Activated naive CD4-positive, alpha-beta T cell treated with anti-CD3 and anti-CD28 coated beads, Interleukin-2, amount 10 ng/mL, durations not matched to agents 7 days and 5 days (primary cell): Measurements from ENCODE around the gene NME2.

ENCODE experiments used
- CTCF ChIA-PET: fragments of 350-600 bp; sonication (Branson Sonifier 250); formaldehyde crosslinking; loops from one replicate; lab custom pipeline; 2021; ENCODE audit warnings: antibody characterized with exemption; lab: Charles Lee
- DNase-seq: peaks from one replicate; pipeline ENCODE4 v3.0.0-alpha.2; 2020
- H3K27ac Mint-ChIP-seq: one replicate; pipeline ENCODE4 v1.8.0; 2021; ENCODE audit warnings: mild to moderate bottlenecking, moderate library complexity, mixed read lengths
- H3K27me3 Mint-ChIP-seq: one replicate; pipeline ENCODE4 v1.8.0; 2021; ENCODE audit warnings: mild to moderate bottlenecking, mixed read lengths
- H3K36me3 Mint-ChIP-seq: one replicate; pipeline ENCODE4 v1.8.0; 2021; ENCODE audit warnings: mixed read lengths
- H3K4me1 Mint-ChIP-seq: one replicate; pipeline ENCODE4 v1.8.0; 2021; ENCODE audit warnings: mixed read lengths
- H3K4me3 Mint-ChIP-seq: one replicate; pipeline ENCODE4 v1.8.0; 2021; ENCODE audit warnings: mild to moderate bottlenecking, moderate library complexity, mixed read lengths
- H3K9me3 Mint-ChIP-seq: one replicate; pipeline ENCODE4 v1.8.0; 2021; ENCODE audit warnings: mixed read lengths

Gene NME2

DNA sequence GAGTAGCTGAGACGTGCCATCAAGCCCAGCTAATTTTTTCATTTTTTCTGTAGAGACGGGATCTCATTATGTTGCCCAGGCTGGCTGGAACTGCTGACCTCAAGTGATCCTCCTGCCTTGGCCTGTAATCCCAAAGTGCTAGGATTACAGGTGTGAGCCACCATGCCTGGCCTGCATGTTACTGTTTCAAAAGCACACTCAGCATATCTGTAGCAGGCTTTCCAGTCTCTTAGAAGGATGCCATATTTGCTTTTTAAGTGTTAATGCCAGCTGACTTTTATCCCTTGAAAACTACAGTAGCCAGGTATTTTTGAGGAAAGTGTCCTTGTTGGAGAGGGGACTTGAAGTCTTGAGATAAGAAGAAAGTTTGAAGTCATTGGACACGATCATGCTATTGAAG, 30.3 kb upstream of the NME2 start:
- peaks cover 7% of the 10 kb centered on the region for H3K4me1 Mint-ChIP-seq
- H3K4me3 Mint-ChIP-seq = no peak overlapping the region
- H3K36me3 Mint-ChIP-seq = no peaks in the 10 kb centered on the region
- DNase-seq = no peak
- peaks cover 14% of the 10 kb centered on the region for H3K27me3 Mint-ChIP-seq
- H3K27ac Mint-ChIP-seq = no peak overlapping the region
- H3K9me3 Mint-ChIP-seq = peaks cover 2% of the 10 kb centered on the region
- CTCF ChIA-PET = interaction anchor here (0.6 kb wide), 1 partner anchor 280 kb away, joined by 3 read pairs; no protein-coding TSS in a partner anchor

- H3K9me3 Mint-ChIP-seq = no peaks in the 10 kb centered on the region
- CTCF ChIA-PET = interaction anchor here (0.6 to 1.3 kb wide), 2 partner anchors 11 to 186 kb away, joined by 3 to 4 read pairs; partner anchors contain the start of gene NME1
- H3K4me3 Mint-ChIP-seq = no peak overlapping the region
- peaks cover 7% of the 10 kb centered on the region for H3K27me3 Mint-ChIP-seq
- no peak for DNase-seq
- H3K4me1 Mint-ChIP-seq = no peaks in the 10 kb centered on the region
- no peaks in the 10 kb centered on the region for H3K36me3 Mint-ChIP-seq
- no peak overlapping the region for H3K27ac Mint-ChIP-seq
Measured at GRCh38 chr17:51142597-51142996, 23.6 kb upstream of the NME2 start.

DNA sequence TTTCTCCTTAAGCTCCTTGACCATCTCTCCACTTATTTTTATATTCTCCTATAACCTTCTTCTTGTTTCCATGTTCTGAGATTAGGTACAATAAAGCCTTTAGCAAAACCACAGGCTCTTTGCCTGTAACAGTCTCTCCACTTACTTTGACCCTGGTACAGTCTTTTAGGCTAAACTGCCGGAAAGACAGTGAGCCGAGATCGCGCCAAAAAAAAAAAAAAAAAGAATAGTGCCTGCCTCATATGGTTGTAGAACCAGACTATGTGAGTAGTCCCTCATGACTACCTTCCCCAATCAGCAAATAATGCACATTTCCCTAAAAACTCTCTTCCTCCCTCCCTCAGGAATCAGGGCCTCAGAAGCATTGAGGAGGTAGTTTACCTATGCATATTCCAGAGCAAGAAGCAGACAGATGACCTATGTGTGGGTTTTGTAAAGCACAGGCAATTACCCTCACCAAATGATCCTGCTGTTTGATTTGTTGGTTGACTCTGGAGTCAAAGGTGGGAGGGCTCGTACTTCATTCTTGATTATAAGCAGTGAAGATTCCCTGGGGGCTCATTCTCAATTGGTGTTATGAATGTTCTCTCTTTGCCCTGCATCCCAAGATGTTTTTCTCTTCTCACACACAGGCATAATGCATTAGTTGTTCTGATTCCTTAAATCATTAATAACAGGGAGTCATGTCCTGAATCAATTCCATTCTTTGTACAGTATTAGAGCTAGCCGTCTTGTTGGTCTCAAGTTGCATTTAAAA, 21.8 kb upstream of the NME2 start:
- Mint-ChIP-seq H3K36me3 (no peaks in the 10 kb centered on the region), H3K4me3 (no peak overlapping the region), H3K27ac (no peak overlapping the region), H3K9me3 (no peaks in the 10 kb centered on the region), H3K27me3 (peaks cover 3% of the 10 kb centered on the region), H3K4me1 (no peaks in the 10 kb centered on the region)
- DNase-seq = no peak
- CTCF ChIA-PET = no interaction called here

- DNase-seq = no peak
- CTCF ChIA-PET = interaction anchor here (0.7 to 1.4 kb wide), 2 partner anchors 64 to 147 kb away, joined by 3 to 6 read pairs; no protein-coding TSS in a partner anchor
- Mint-ChIP-seq H3K27ac (no peak overlapping the region), H3K36me3 (no peaks in the 10 kb centered on the region), H3K4me3 (no peak overlapping the region), H3K4me1 (no peaks in the 10 kb centered on the region), H3K27me3 (peaks cover 3% of the 10 kb centered on the region), H3K9me3 (no peaks in the 10 kb centered on the region)
Measured at GRCh38 chr17:51147650-51148049, 18.6 kb upstream of the NME2 start.

DNA sequence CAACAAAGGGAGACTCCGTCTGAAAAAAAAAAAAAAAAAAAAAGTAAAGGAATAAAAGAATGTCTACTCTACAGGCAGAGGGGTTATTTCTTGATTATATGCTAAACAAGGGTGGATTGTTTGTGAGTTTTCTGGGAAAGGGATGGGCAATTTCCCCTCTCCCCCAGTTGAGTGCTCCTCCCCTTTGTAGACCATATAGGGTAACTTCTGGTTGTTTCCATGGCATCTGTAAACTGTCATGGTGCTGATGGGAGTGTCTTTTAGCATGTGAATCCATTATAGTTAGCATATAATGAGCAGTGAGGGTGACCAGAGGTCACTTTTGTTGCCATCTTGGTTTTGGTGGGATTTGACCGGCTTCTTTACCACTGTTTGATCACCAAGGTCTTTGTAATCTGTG, 17.0 kb upstream of the NME2 start:
- CTCF ChIA-PET = no interaction called here
- Mint-ChIP-seq H3K27me3 (peaks cover 3% of the 10 kb centered on the region), H3K4me1 (no peaks in the 10 kb centered on the region)

GRCh38 chr17:51150932-51151331, 15.3 kb upstream of the NME2 start:
- Mint-ChIP-seq H3K9me3 (no peaks in the 10 kb centered on the region), H3K36me3 (peaks cover 6% of the 10 kb centered on the region), H3K4me3 (no peak overlapping the region), H3K4me1 (peaks cover 4% of the 10 kb centered on the region), H3K27me3 (peaks cover 3% of the 10 kb centered on the region), H3K27ac (no peak overlapping the region)
- DNase-seq = no peak
- CTCF ChIA-PET = interaction anchor here (0.6 to 3.9 kb wide), 2 partner anchors 148 to 337 kb away, joined by 5 to 82 read pairs; no protein-coding TSS in a partner anchor

More for the DNA sequence above, 17.0 kb upstream of the NME2 start:
- H3K4me3 Mint-ChIP-seq = no peak overlapping the region
- H3K9me3 Mint-ChIP-seq = no peaks in the 10 kb centered on the region
- no peaks in the 10 kb centered on the region for H3K36me3 Mint-ChIP-seq
- DNase-seq = no peak
- H3K27ac Mint-ChIP-seq = no peak overlapping the region

- no peaks in the 10 kb centered on the region for H3K27me3 Mint-ChIP-seq
- H3K4me3 Mint-ChIP-seq = no peak overlapping the region
- DNase-seq = no peak
- H3K9me3 Mint-ChIP-seq = no peaks in the 10 kb centered on the region
- peaks cover 6% of the 10 kb centered on the region for H3K4me1 Mint-ChIP-seq
- peaks cover 15% of the 10 kb centered on the region for H3K36me3 Mint-ChIP-seq
- CTCF ChIA-PET = interaction anchor here (0.6 to 3.9 kb wide), 22 partner anchors 9 to 370 kb away, joined by 3 to 82 read pairs (median 5); partner anchors contain the start of gene SPAG9
- H3K27ac Mint-ChIP-seq = no peak overlapping the region
Measured at GRCh38 chr17:51152766-51153209, 13.4 kb upstream of the NME2 start.

DNA sequence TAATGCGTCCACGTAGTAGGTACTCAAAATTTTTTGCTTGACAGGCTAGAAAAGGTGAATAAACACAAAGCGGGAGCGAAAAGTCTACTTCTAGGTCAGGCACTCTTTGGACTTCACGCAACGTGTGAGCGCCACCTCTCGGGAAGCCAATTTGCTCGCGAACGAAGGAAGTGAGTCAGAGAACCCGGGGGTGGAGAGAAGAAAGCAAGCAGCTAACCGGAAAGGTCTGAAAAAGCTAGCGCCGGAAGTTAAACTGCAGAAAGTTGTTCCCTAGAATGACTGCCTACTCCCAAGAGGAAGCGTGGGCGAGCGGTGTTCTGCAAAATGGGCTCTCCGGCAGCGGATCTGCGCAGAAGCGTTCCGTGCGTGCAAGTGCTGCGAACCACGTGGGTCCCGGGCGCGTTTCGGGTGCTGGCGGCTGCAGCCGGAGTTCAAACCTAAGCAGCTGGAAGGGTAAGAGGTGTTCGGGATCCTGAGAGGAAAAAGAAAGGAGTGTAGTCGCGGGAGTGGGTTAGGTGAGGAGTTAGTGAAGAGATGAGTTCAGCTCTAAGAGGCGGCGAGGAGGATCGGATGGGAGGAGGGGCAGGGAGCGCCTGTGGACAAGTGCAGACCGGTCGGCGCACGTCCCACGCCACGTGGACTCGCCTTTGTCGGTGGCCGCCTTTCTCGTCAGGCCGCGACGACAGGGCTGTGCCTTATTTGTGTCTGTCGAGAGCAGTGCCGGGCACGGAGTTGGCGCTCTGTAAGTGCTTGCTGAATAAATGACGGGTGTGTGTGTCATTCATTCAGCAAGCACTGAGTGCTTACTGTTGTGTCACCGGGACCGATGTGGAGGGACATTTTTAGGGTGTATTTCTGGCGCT, 12.8 kb upstream of the NME2 start, which contains the start of gene NME1:
TSS of gene NME1 (plus strand) at position 350 of the 863 bp plus-strand sequence. CDS start 2,096 bp downstream, outside the sequence.
- CTCF ChIA-PET = interaction anchor here (0.6 to 3.9 kb wide), 26 partner anchors 9 to 371 kb away, joined by 3 to 82 read pairs (median 4); partner anchors contain the start of gene SPAG9
- Mint-ChIP-seq H3K27ac (no peak within 1 kb of the TSS), H3K27me3 (no peaks in the 10 kb centered on the region), H3K4me3 (no peak within 1 kb of the TSS), H3K9me3 (no peaks in the 10 kb centered on the region), H3K36me3 (peaks cover 17% of the 10 kb centered on the region), H3K4me1 (peaks cover 6% of the 10 kb centered on the region)
- peak; percentile 97 for DNase-seq

- H3K27ac Mint-ChIP-seq = no peak overlapping the region
- CTCF ChIA-PET = interaction anchor here (1.0 to 3.9 kb wide), 4 partner anchors 15 to 371 kb away, joined by 3 to 82 read pairs (median 4); partner anchors contain the start of gene SPAG9
- H3K36me3 Mint-ChIP-seq = peaks cover 18% of the 10 kb centered on the region
- no peak for DNase-seq
- no peaks in the 10 kb centered on the region for H3K27me3 Mint-ChIP-seq
- no peak overlapping the region for H3K4me3 Mint-ChIP-seq
- peaks cover 10% of the 10 kb centered on the region for H3K4me1 Mint-ChIP-seq
- no peaks in the 10 kb centered on the region for H3K9me3 Mint-ChIP-seq
Measured at GRCh38 chr17:51154176-51154575, 12.0 kb upstream of the NME2 start.

DNA sequence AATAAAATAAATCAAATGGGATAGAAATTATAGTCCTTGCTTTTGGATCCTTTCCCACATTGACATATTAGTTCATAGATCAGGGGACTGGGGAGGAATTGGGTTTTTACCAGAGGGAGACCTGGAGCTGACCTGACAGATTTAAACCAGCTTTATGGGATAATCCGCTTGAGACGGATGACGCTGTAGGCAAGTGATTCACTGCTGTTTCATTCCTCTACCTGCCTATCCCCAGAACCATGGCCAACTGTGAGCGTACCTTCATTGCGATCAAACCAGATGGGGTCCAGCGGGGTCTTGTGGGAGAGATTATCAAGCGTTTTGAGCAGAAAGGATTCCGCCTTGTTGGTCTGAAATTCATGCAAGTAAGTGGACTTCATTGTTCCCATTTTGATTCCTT, 10.8 kb upstream of the NME2 start:
- no peaks in the 10 kb centered on the region for H3K27me3 Mint-ChIP-seq
- H3K36me3 Mint-ChIP-seq = peaks cover 24% of the 10 kb centered on the region
- CTCF ChIA-PET = interaction anchor here (0.7 to 2.0 kb wide), 4 partner anchors 10 to 303 kb away, joined by 3 to 6 read pairs (median 4); no protein-coding TSS in a partner anchor
- H3K4me1 Mint-ChIP-seq = peaks cover 10% of the 10 kb centered on the region
- peak overlapping the region; percentile 13 for H3K4me3 Mint-ChIP-seq
- H3K27ac Mint-ChIP-seq = no peak overlapping the region
- no peaks in the 10 kb centered on the region for H3K9me3 Mint-ChIP-seq
- DNase-seq = no peak

GRCh38 chr17:51159604-51160003, 6.6 kb upstream of the NME2 start:
- Mint-ChIP-seq H3K27me3 (no peaks in the 10 kb centered on the region), H3K4me3 (no peak overlapping the region), H3K27ac (no peak overlapping the region), H3K36me3 (peaks cover 40% of the 10 kb centered on the region), H3K9me3 (no peaks in the 10 kb centered on the region), H3K4me1 (peaks cover 14% of the 10 kb centered on the region)
- CTCF ChIA-PET = no interaction called here
- no peak for DNase-seq

GRCh38 chr17:51161541-51161940, 4.7 kb upstream of the NME2 start:
- Mint-ChIP-seq H3K36me3 (peaks cover 39% of the 10 kb centered on the region), H3K4me3 (no peak overlapping the region), H3K9me3 (no peaks in the 10 kb centered on the region), H3K27ac (no peak overlapping the region), H3K27me3 (peaks cover 4% of the 10 kb centered on the region), H3K4me1 (peaks cover 19% of the 10 kb centered on the region)
- no peak for DNase-seq
- CTCF ChIA-PET = interaction anchor here (1.0 to 1.6 kb wide), 3 partner anchors 8 to 388 kb away, joined by 3 to 5 read pairs (median 3); partner anchors contain the start of gene NME1

- Mint-ChIP-seq H3K27me3 (peaks cover 4% of the 10 kb centered on the region), H3K4me3 (peak overlapping the region; percentile 96), H3K36me3 (peaks cover 43% of the 10 kb centered on the region), H3K9me3 (no peaks in the 10 kb centered on the region), H3K27ac (peak overlapping the region; percentile 97), H3K4me1 (peaks cover 35% of the 10 kb centered on the region)
- CTCF ChIA-PET = interaction anchor here (0.6 to 1.4 kb wide), 3 partner anchors 10 to 205 kb away, joined by 3 to 4 read pairs (median 4); partner anchors contain the start of gene NME1
- no peak for DNase-seq
Measured at GRCh38 chr17:51164911-51165679, 1.1 kb upstream of the NME2 start.
